HEK293 (cell line): ENCODE measurements around the gene PLCXD1.

Experiments
- CTCF ChIA-PET: fragments of 350-600 bp; formaldehyde crosslinking; extraction: SDS; loops from one replicate; lab custom pipeline; 2021; ENCODE audit warnings: antibody characterized with exemption; lab: Yijun Ruan, JAX
- POLR2A ChIA-PET: fragments of 300-600 bp; formaldehyde crosslinking; extraction: SDS; loops from one replicate; lab custom pipeline; 2020; ENCODE audit warnings: antibody characterized with exemption, inconsistent platforms; lab: Yijun Ruan, JAX
- H3K27ac ChIP-seq: fragments of 200-500 bp; sonication (Bioruptor generic); 2 replicates; pipeline ENCODE4 v1.5.1; 2014; ENCODE audit warnings: low read depth, low read length, control low read depth, inconsistent platforms; ENCODE audit errors: extremely low read depth
- H3K36me3 ChIP-seq, 2 experiments: fragments of 200-500 bp in 1 of 2; sonication (Bioruptor generic) in 1 of 2; 1 replicate in 1 of 2; 2 replicates in 1 of 2; pipeline ENCODE4 v1.5.1; 2014 to 2017; ENCODE audit warnings: inconsistent platforms in 2 of 2, low read length in 2 of 2; ENCODE audit not compliant: control insufficient read depth in 2 of 2, insufficient read depth in 1 of 2
- H3K4me1 ChIP-seq: fragments of 200-500 bp; sonication (Bioruptor generic); 2 replicates; pipeline ENCODE4 v1.5.1; 2014; ENCODE audit warnings: mild to moderate bottlenecking, low read length, inconsistent platforms; ENCODE audit not compliant: control insufficient read depth, insufficient read depth
- H3K4me3 ChIP-seq: 2 replicates; pipeline ENCODE4 v1.5.1; 2011; ENCODE audit warnings: low read depth, mild to moderate bottlenecking, control low read depth, low read length, moderate library complexity
- H3K9me3 ChIP-seq: fragments of 200-500 bp; sonication (Bioruptor generic); 2 replicates; pipeline ENCODE4 v1.5.1; 2014; ENCODE audit warnings: low read depth, low read length, inconsistent platforms; ENCODE audit not compliant: control insufficient read depth, insufficient read depth
- KLF8 ChIP-seq: fragments of 450-650 bp; formaldehyde crosslinking; IDR thresholded peaks from 2 replicates; pipeline ENCODE4 v1.5.1; 2016; ENCODE audit warnings: missing biosample characterization, missing genetic modification characterization
- MYNN ChIP-seq: fragments of 450-650 bp; formaldehyde crosslinking; IDR thresholded peaks from 2 replicates; pipeline ENCODE4 v1.5.1; 2016; ENCODE audit warnings: missing biosample characterization, missing genetic modification characterization, borderline replicate concordance
- PATZ1 ChIP-seq: fragments of 450-650 bp; formaldehyde crosslinking; IDR thresholded peaks from 2 replicates; pipeline ENCODE4 v1.5.1; 2016; ENCODE audit warnings: missing biosample characterization, missing genetic modification characterization
- SP2 ChIP-seq: fragments of 450-650 bp; formaldehyde crosslinking; IDR thresholded peaks from 2 replicates; pipeline ENCODE4 v1.5.1; 2016; ENCODE audit warnings: missing biosample characterization, missing genetic modification characterization
- SP3 ChIP-seq: fragments of 450-650 bp; formaldehyde crosslinking; IDR thresholded peaks from 2 replicates; pipeline ENCODE4 v1.5.1; 2016; ENCODE audit warnings: missing biosample characterization, missing genetic modification characterization
- ZBTB21 ChIP-seq: fragments of 450-650 bp; formaldehyde crosslinking; IDR thresholded peaks from 2 replicates; pipeline ENCODE4 v1.5.1; 2017; ENCODE audit warnings: missing biosample characterization, missing genetic modification characterization
- ZFP41 ChIP-seq: fragments of 450-650 bp; formaldehyde crosslinking; IDR thresholded peaks from 2 replicates; pipeline ENCODE4 v1.5.1; 2016; ENCODE audit warnings: missing biosample characterization, missing genetic modification characterization, borderline replicate concordance
- ZNF114 ChIP-seq: fragments of 450-650 bp; formaldehyde crosslinking; IDR thresholded peaks from 2 replicates; pipeline ENCODE4 v1.5.0; 2017; ENCODE audit warnings: missing biosample characterization, missing genetic modification characterization
- ZNF133 ChIP-seq: fragments of 450-650 bp; formaldehyde crosslinking; IDR thresholded peaks from 2 replicates; pipeline ENCODE4 v1.5.1; 2016; ENCODE audit warnings: missing biosample characterization, missing genetic modification characterization
- ZNF19 ChIP-seq: fragments of 450-650 bp; formaldehyde crosslinking; IDR thresholded peaks from 2 replicates; pipeline ENCODE4; 2016; ENCODE audit warnings: missing biosample characterization, missing genetic modification characterization, low read depth
- ZNF221 ChIP-seq: fragments of 450-650 bp; formaldehyde crosslinking; IDR thresholded peaks from 2 replicates; pipeline ENCODE4 v1.5.1; 2017; ENCODE audit warnings: missing biosample characterization, missing genetic modification characterization, borderline replicate concordance
- ZNF239 ChIP-seq: fragments of 450-650 bp; formaldehyde crosslinking; IDR thresholded peaks from 2 replicates; pipeline ENCODE4 v1.5.1; 2016; ENCODE audit warnings: missing biosample characterization, missing genetic modification characterization
- ZNF248 ChIP-seq: fragments of 450-650 bp; formaldehyde crosslinking; IDR thresholded peaks from 2 replicates; pipeline ENCODE4 v1.5.1; 2017; ENCODE audit warnings: missing biosample characterization, missing genetic modification characterization
- ZNF26 ChIP-seq: fragments of 450-650 bp; formaldehyde crosslinking; IDR thresholded peaks from 2 replicates; pipeline ENCODE4 v1.5.1; 2016; ENCODE audit warnings: missing biosample characterization, missing genetic modification characterization
- ZNF48 ChIP-seq: fragments of 450-650 bp; formaldehyde crosslinking; IDR thresholded peaks from 2 replicates; pipeline ENCODE4 v1.5.1; 2016; ENCODE audit warnings: missing biosample characterization, missing genetic modification characterization
- ZNF560 ChIP-seq: fragments of 450-650 bp; formaldehyde crosslinking; IDR thresholded peaks from 2 replicates; pipeline ENCODE4 v1.5.1; 2017; ENCODE audit warnings: missing biosample characterization, missing genetic modification characterization, borderline replicate concordance
- ZNF623 ChIP-seq: fragments of 450-650 bp; formaldehyde crosslinking; IDR thresholded peaks from 2 replicates; pipeline ENCODE4 v1.5.1; 2016; ENCODE audit warnings: missing biosample characterization, missing genetic modification characterization
- ZNF658 ChIP-seq: fragments of 450-650 bp; formaldehyde crosslinking; IDR thresholded peaks from 2 replicates; pipeline ENCODE4; 2016; ENCODE audit warnings: missing biosample characterization, missing genetic modification characterization
- ZNF76 ChIP-seq: fragments of 450-650 bp; formaldehyde crosslinking; IDR thresholded peaks from 2 replicates; pipeline ENCODE4; 2016; ENCODE audit warnings: low read depth, missing biosample characterization, missing genetic modification characterization, borderline replicate concordance
- ZNF843 ChIP-seq: fragments of 450-650 bp; formaldehyde crosslinking; IDR thresholded peaks from 2 replicates; pipeline ENCODE4 v1.5.1; 2016; ENCODE audit warnings: missing biosample characterization, missing genetic modification characterization
- ZSCAN23 ChIP-seq: fragments of 450-650 bp; formaldehyde crosslinking; IDR thresholded peaks from 2 replicates; pipeline ENCODE4 v1.5.1; 2016; ENCODE audit warnings: missing biosample characterization, missing genetic modification characterization
- TF ChIP-seq, protein P1 (sequence below): fragments of 450-650 bp; formaldehyde crosslinking; IDR thresholded peaks from 2 replicates; pipeline ENCODE4 v1.5.1; 2016; ENCODE audit warnings: missing biosample characterization, missing genetic modification characterization, borderline replicate concordance
- TF ChIP-seq, protein P2 (sequence below): fragments of 450-650 bp; formaldehyde crosslinking; IDR thresholded peaks from 2 replicates; pipeline ENCODE4 v1.5.1; 2016; ENCODE audit warnings: missing biosample characterization, missing genetic modification characterization

The PLCXD1 gene

DNA sequence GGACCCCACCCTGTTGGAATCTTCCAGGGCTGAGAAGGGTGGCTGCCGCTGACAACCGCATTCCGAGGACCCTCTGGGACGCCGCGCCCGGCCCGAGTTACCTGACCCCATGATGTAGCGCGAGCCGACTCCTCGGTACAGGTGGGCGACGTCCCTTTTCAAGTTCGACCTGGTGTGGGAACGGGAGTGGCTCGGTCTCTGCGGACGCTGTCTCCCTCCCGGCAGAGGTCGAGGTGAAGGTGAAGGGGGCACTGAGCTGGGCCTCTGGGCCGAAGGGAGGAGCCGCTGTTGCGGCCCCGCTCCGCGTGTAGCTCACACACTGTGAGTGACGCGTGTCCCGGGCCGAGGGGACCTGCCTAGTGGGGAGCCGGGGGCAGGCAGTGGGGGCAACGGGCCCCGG is 32.9 kb downstream of the PLCXD1 start (continued):
- TF ChIP-seq ZNF48 (tag by site-specific recombination) (no peak), ZNF76 (tag by site-specific recombination) (no peak), ZBTB21 (no peak), ZNF26 (tag by site-specific recombination) (no peak)

DNA sequence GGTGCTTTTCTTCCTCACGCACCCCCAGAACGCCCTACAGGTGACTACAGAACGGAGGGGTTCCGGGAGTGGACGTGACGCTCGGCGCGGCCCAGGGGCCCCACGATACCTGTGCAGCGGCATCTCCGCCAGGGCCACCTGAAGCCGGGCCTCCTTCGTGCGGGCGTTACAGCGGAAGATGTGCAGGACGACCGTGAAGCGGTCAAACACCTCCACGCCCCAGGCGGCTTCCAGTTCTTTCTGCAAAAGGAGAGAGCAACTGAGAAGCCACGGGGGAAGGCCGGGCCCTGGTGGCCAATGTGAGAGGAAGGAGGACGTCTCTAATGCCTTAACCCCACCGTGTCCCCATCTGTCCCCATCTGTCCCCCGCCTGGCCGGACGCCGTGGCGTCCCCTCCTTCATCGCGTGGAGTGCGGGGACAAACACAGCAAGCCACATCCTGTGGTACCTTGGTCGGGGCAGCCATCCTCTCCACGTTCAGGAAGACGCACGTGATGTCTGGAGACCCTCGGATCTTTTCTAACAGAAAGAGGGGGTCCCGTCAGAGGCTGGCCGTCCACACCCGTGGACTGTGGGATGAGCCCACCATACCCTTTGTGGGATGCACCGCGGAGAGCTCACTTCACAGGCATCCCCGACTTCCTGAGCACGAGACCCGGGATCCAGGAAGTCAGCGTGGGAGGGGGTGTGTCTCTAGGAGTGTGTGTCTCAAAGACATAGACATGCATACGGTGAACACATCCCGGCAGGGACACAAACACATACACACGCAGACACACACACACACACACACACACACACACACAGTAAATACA is 33.8 kb downstream of the PLCXD1 start:
- no peak overlapping the region for H3K27ac ChIP-seq
- no peak overlapping the region for H3K4me3 ChIP-seq
- ChIA-PET POLR2A (no interaction called here), CTCF (no interaction called here)
- no peak for TF ChIP-seq SP3
- no peak for TF ChIP-seq ZSCAN23
- no peak for TF ChIP-seq ZNF239 (tag by site-specific recombination)
- TF ChIP-seq ZNF248 (tag by site-specific recombination): no peak
- TF ChIP-seq ZNF19 (tag by site-specific recombination): no peak
- no peak for TF ChIP-seq ZFP41
- no peak for TF ChIP-seq PATZ1 (tag by site-specific recombination)
- TF ChIP-seq, protein P1, sequence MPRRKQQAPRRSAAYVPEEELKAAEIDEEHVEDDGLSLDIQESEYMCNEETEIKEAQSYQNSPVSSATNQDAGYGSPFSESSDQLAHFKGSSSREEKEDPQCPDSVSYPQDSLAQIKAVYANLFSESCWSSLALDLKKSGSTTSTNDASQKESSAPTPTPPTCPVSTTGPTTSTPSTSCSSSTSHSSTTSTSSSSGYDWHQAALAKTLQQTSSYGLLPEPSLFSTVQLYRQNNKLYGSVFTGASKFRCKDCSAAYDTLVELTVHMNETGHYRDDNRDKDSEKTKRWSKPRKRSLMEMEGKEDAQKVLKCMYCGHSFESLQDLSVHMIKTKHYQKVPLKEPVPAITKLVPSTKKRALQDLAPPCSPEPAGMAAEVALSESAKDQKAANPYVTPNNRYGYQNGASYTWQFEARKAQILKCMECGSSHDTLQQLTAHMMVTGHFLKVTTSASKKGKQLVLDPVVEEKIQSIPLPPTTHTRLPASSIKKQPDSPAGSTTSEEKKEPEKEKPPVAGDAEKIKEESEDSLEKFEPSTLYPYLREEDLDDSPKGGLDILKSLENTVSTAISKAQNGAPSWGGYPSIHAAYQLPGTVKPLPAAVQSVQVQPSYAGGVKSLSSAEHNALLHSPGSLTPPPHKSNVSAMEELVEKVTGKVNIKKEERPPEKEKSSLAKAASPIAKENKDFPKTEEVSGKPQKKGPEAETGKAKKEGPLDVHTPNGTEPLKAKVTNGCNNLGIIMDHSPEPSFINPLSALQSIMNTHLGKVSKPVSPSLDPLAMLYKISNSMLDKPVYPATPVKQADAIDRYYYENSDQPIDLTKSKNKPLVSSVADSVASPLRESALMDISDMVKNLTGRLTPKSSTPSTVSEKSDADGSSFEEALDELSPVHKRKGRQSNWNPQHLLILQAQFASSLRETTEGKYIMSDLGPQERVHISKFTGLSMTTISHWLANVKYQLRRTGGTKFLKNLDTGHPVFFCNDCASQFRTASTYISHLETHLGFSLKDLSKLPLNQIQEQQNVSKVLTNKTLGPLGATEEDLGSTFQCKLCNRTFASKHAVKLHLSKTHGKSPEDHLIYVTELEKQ (tag by site-specific recombination): no peak
- TF ChIP-seq ZNF133 (tag by site-specific recombination): no peak
- no peak for TF ChIP-seq ZNF843 (tag by site-specific recombination)
- TF ChIP-seq ZNF221 (tag by site-specific recombination): no peak
- TF ChIP-seq, protein P2, sequence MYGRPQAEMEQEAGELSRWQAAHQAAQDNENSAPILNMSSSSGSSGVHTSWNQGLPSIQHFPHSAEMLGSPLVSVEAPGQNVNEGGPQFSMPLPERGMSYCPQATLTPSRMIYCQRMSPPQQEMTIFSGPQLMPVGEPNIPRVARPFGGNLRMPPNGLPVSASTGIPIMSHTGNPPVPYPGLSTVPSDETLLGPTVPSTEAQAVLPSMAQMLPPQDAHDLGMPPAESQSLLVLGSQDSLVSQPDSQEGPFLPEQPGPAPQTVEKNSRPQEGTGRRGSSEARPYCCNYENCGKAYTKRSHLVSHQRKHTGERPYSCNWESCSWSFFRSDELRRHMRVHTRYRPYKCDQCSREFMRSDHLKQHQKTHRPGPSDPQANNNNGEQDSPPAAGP (tag by site-specific recombination): no peak
- no peak for TF ChIP-seq SP2
- no peak for TF ChIP-seq ZNF560
- TF ChIP-seq MYNN (tag by site-specific recombination): no peak
- TF ChIP-seq ZNF658 (tag by site-specific recombination): no peak
- TF ChIP-seq KLF8 (tag by site-specific recombination): no peak
- no peak for TF ChIP-seq ZNF623 (tag by site-specific recombination)
- no peak for TF ChIP-seq ZNF114 (tag by site-specific recombination)
- H3K4me1 ChIP-seq: peaks cover 6% of the 10 kb centered on the region
- no peaks in the 10 kb centered on the region for H3K9me3 ChIP-seq
- H3K36me3 ChIP-seq: peaks cover 7 to 57% of the 10 kb centered on the region in 2 experiments; a peak in 2 of 3 replicates
